ENCODE results near the gene NCKAP1.

DNA sequence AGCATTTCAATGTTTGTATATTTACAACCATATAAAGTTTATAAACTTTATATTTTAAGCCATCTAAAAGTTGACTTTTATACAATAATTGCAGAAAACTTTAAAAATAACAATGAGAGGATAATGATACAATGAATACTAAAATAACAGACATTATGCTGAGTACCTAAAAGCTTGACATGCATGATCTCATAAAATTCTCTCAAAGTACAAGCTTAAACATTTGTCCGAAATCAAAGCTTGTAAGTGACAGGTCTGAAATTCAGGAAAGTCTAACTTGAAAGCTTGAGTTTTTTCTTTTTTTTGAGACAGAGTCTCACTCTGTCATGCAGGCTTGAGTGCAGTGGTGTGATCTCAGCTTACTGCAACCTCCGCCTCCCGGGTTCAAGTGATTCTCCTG is 87.7 kb downstream of the NCKAP1 start:
- TF ChIP-seq EZH2 (IDR thresholded peaks at IDR 0.05; ENCODE audit: borderline replicate concordance, control insufficient read depth, low read depth, low read length) (no peak), CHD1 (IDR thresholded peaks at IDR 0.05; ENCODE audit: low read depth, low read length) (no peak), EP300 (IDR thresholded peaks at IDR 0.05; ENCODE audit: borderline replicate concordance in 1 of 2, control insufficient read depth in 1 of 2, low read depth in 2 of 2, low read length in 2 of 2) (no peak), CBX5 (IDR thresholded peaks at IDR 0.05; ENCODE audit: low read depth) (no peak), TAF1 (IDR thresholded peaks at IDR 0.05; ENCODE audit: borderline replicate concordance, low read depth, low read length) (no peak), NR2C1 (IDR thresholded peaks at IDR 0.05) (no peak), SUZ12 (IDR thresholded peaks at IDR 0.05; ENCODE audit: unreplicated experiment) (no peak), RUNX3 (IDR thresholded peaks at IDR 0.05; ENCODE audit: low read length) (no peak), MTA3 (IDR thresholded peaks at IDR 0.05; ENCODE audit: borderline replicate concordance, low read length) (no peak), HCFC1 (IDR thresholded peaks at IDR 0.05; ENCODE audit: low read length) (no peak), HDGF (IDR thresholded peaks at IDR 0.05) (no peak), MXI1 (IDR thresholded peaks at IDR 0.05; ENCODE audit: low read depth, low read length) (no peak)
- TF ChIP-seq, protein P1, sequence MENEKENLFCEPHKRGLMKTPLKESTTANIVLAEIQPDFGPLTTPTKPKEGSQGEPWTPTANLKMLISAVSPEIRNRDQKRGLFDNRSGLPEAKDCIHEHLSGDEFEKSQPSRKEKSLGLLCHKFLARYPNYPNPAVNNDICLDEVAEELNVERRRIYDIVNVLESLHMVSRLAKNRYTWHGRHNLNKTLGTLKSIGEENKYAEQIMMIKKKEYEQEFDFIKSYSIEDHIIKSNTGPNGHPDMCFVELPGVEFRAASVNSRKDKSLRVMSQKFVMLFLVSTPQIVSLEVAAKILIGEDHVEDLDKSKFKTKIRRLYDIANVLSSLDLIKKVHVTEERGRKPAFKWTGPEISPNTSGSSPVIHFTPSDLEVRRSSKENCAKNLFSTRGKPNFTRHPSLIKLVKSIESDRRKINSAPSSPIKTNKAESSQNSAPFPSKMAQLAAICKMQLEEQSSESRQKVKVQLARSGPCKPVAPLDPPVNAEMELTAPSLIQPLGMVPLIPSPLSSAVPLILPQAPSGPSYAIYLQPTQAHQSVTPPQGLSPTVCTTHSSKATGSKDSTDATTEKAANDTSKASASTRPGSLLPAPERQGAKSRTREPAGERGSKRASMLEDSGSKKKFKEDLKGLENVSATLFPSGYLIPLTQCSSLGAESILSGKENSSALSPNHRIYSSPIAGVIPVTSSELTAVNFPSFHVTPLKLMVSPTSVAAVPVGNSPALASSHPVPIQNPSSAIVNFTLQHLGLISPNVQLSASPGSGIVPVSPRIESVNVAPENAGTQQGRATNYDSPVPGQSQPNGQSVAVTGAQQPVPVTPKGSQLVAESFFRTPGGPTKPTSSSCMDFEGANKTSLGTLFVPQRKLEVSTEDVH (IDR thresholded peaks at IDR 0.05; ENCODE audit: low read depth, partially characterized antibody), result no peak
- TF ChIP-seq, protein P2, sequence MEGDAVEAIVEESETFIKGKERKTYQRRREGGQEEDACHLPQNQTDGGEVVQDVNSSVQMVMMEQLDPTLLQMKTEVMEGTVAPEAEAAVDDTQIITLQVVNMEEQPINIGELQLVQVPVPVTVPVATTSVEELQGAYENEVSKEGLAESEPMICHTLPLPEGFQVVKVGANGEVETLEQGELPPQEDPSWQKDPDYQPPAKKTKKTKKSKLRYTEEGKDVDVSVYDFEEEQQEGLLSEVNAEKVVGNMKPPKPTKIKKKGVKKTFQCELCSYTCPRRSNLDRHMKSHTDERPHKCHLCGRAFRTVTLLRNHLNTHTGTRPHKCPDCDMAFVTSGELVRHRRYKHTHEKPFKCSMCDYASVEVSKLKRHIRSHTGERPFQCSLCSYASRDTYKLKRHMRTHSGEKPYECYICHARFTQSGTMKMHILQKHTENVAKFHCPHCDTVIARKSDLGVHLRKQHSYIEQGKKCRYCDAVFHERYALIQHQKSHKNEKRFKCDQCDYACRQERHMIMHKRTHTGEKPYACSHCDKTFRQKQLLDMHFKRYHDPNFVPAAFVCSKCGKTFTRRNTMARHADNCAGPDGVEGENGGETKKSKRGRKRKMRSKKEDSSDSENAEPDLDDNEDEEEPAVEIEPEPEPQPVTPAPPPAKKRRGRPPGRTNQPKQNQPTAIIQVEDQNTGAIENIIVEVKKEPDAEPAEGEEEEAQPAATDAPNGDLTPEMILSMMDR (IDR thresholded peaks at IDR 0.05 in 2 of 3, conservative IDR thresholded peaks at IDR 0.05 in 1 of 3; ENCODE audit: control insufficient read depth in 2 of 3, extremely low read depth in 1 of 3, insufficient read depth in 1 of 3, low read depth in 3 of 3, low read length in 3 of 3), result no peak
